GM18951 (cell line): Measurements from ENCODE around the gene NCAPG2.

ENCODE experiments used
- POLR2A ChIP-seq: IDR thresholded peaks from 4 replicates; pipeline ENCODE4 v1.6.1; 2011; ENCODE audit warnings: mild to moderate bottlenecking; ENCODE audit not compliant: insufficient read length, insufficient read depth; ENCODE audit errors: extremely low read depth
- in situ Hi-C: fragments of 300-500 bp; cut with MboI; formaldehyde crosslinking; loops from one replicate; pipeline ENCODE4 v1.12.0; 2022; ENCODE audit warnings: low sequenced_read_pairs, mixed read lengths, inconsistent platforms; ENCODE audit not compliant: unreplicated experiment

Gene NCAPG2

GRCh38 chr7:158740013-158740656, 35.5 kb upstream of the NCAPG2 start:
- TF ChIP-seq POLR2A, result no peak
- in situ Hi-C loops, result no loop called here

DNA sequence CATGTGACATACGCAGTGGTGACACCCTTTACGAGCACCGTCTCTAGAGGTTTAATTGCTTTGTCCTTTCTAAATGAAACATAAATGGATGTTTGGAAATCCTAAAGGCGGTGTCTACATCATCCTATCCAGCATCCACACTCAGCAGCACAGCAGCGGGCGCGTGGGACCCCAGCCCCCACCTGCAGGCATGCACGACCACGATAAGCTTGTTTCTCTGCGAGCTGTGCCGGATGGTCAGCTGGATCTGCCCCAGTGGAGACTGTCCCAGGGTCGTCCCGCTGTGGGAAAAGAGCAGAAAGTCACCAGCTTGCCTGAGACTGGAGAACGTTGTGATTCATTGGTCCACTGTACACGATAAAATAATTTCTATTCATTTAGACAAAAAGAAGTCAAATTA, 34.2 kb upstream of the NCAPG2 start:
- no peak for TF ChIP-seq POLR2A
- in situ Hi-C loops, result no loop called here

- in situ Hi-C loops, result no loop called here
- no peak for TF ChIP-seq POLR2A
Observed at GRCh38 chr7:158737064-158737695, 32.6 kb upstream of the NCAPG2 start.

GRCh38 chr7:158735935-158736334, 31.3 kb upstream of the NCAPG2 start:
- in situ Hi-C loops, result no loop called here
- no peak for TF ChIP-seq POLR2A

GRCh38 chr7:158734861-158735260, 30.3 kb upstream of the NCAPG2 start:
- in situ Hi-C loops, result no loop called here
- no peak for TF ChIP-seq POLR2A

DNA sequence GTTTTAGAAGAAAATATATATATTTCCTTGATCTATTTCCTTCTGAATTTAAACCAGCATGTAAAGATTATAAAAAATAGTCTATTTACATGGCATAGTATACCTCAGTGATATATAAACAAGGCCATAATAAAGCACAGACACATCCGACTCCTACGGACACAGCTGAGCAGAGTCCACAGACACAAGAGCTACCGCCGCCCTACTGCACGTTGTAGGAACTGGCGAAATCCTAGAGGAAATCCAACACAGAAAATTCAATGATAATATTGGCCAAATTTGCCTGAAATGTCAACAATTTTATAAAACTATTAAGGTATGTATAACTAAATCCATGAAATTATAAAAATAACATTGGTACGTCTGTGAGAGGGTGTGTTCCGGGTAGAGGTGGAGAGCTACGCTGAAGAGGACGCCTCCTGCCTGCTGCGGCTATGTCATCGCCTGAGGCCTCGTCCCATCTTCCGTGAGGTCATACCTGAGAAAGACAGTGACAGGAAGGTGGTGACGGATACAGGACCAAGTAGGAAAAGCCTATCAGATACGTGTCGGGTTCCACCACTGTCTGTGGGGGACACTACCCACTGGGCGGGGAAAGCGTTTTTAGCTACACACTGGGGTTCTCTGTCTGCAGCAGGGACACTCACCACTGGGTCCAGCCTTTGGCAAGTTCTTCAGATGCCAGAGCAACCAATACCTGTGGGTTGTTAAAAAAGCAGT, 29.3 kb upstream of the NCAPG2 start:
- in situ Hi-C loops, result no loop called here
- TF ChIP-seq POLR2A, result no peak

DNA sequence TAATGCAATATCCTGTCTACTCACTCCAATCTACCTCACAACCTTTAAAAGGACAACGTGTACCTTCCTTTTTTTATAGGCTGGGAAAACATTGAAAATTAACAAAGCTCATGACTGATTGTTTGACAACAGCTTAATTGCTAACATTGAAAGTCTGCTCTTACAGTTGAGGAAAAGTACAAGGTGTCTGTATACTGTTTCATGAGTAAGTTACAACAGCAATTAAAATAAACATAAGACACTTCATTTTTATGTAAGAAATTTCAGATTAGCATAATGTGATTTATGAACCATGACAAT, 28.6 kb upstream of the NCAPG2 start:
- in situ Hi-C loops, result no loop called here
- TF ChIP-seq POLR2A, result no peak

GRCh38 chr7:158732494-158733219, 28.1 kb upstream of the NCAPG2 start:
- in situ Hi-C loops, result no loop called here

DNA sequence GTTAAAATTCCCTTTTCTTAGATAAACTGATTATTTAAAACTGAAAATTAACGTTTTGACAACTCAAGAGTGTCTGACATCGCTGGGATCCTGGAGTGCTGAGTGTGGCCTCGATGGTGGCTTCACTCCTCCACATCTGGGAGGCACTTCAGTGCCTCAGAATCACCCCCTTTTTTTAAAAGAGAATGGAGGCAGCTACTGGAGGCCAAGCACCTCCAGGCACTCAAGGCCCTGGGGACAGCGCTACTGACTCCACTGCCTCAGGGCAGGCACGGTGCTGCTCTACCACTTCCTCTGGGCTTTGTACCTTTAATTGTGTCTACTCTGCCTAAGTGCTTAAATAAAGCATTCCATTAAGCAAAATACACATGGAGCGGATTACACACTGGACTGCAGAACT, 27.2 kb upstream of the NCAPG2 start:
- in situ Hi-C loops, result no loop called here
- no peak for TF ChIP-seq POLR2A

More at GRCh38 chr7:158732494-158733219, 28.1 kb upstream of the NCAPG2 start:
- TF ChIP-seq POLR2A, result no peak

GRCh38 chr7:158730383-158731346, 26.1 kb upstream of the NCAPG2 start:
- in situ Hi-C loops, result no loop called here
- TF ChIP-seq POLR2A, result no peak

GRCh38 chr7:158729646-158730382, 25.2 kb upstream of the NCAPG2 start:
- no peak for TF ChIP-seq POLR2A
- in situ Hi-C loops, result no loop called here
